HUES48 (cell line): ENCODE measurements around the gene TGFBR3.

Experiments
- H3K27ac ChIP-seq: one replicate; pipeline ENCODE4 v1.7.0; 2013; ENCODE audit warnings: low read depth, low read length, inconsistent platforms
- H3K27me3 ChIP-seq: 2 replicates; pipeline ENCODE4 v1.6.1; 2013; ENCODE audit warnings: mild to moderate bottlenecking, low read length; ENCODE audit not compliant: control insufficient read depth, insufficient read depth
- H3K36me3 ChIP-seq: 2 replicates; pipeline ENCODE4 v1.6.1; 2013; ENCODE audit warnings: low read length; ENCODE audit not compliant: control insufficient read depth, insufficient read depth
- H3K4me1 ChIP-seq: 2 replicates; pipeline ENCODE4 v1.6.1; 2013; ENCODE audit warnings: mild to moderate bottlenecking, low read length; ENCODE audit not compliant: control insufficient read depth, insufficient read depth
- H3K4me3 ChIP-seq: 2 replicates; pipeline ENCODE4 v1.5.1; 2013; ENCODE audit warnings: mild to moderate bottlenecking, low read depth, low read length
- H3K9ac ChIP-seq: 2 replicates; pipeline ENCODE4 v1.6.1; 2013; ENCODE audit warnings: mild to moderate bottlenecking, low read depth, low read length, moderate library complexity
- H3K9me3 ChIP-seq: 2 replicates; pipeline ENCODE4 v1.6.1; 2013; ENCODE audit warnings: low read length; ENCODE audit not compliant: control insufficient read depth, insufficient read depth

TGFBR3 gene

GRCh38 chr1:91731815-91732214 lies 154.1 kb downstream of the TGFBR3 start:
- no peaks in the 10 kb centered on the region for H3K36me3 ChIP-seq
- H3K27me3 ChIP-seq: no peaks in the 10 kb centered on the region
- peaks cover 4% of the 10 kb centered on the region for H3K4me1 ChIP-seq
- no peak overlapping the region for H3K9ac ChIP-seq
- no peak overlapping the region for H3K4me3 ChIP-seq
- H3K27ac ChIP-seq: no peak overlapping the region
- no peaks in the 10 kb centered on the region for H3K9me3 ChIP-seq

GRCh38 chr1:91730801-91731732 lies 154.9 kb downstream of the TGFBR3 start:
- H3K27ac ChIP-seq: no peak overlapping the region
- H3K9me3 ChIP-seq: no peaks in the 10 kb centered on the region
- no peaks in the 10 kb centered on the region for H3K36me3 ChIP-seq
- no peaks in the 10 kb centered on the region for H3K27me3 ChIP-seq
- H3K4me1 ChIP-seq: peaks cover 4% of the 10 kb centered on the region
- no peak overlapping the region for H3K9ac ChIP-seq
- no peak overlapping the region for H3K4me3 ChIP-seq

GRCh38 chr1:91729621-91730358 lies 156.2 kb downstream of the TGFBR3 start:
- H3K4me1 ChIP-seq: peaks cover 4% of the 10 kb centered on the region
- H3K27ac ChIP-seq: no peak overlapping the region
- no peaks in the 10 kb centered on the region for H3K36me3 ChIP-seq
- H3K9me3 ChIP-seq: no peaks in the 10 kb centered on the region
- no peaks in the 10 kb centered on the region for H3K27me3 ChIP-seq
- no peak overlapping the region for H3K9ac ChIP-seq
- H3K4me3 ChIP-seq: no peak overlapping the region

- Histone ChIP-seq H3K27ac (no peak overlapping the region), H3K27me3 (no peaks in the 10 kb centered on the region), H3K9ac (no peak overlapping the region), H3K4me3 (no peak overlapping the region), H3K4me1 (peaks cover 4% of the 10 kb centered on the region), H3K36me3 (no peaks in the 10 kb centered on the region), H3K9me3 (no peaks in the 10 kb centered on the region)
Observed at GRCh38 chr1:91727763-91728162, 158.2 kb downstream of the TGFBR3 start.

GRCh38 chr1:91725989-91726721 lies 159.8 kb downstream of the TGFBR3 start:
- Histone ChIP-seq H3K4me1 (peaks cover under 1% of the 10 kb centered on the region; the same call in 1 of the 2 replicates), H3K9ac (no peak overlapping the region), H3K27ac (no peak overlapping the region), H3K9me3 (no peaks in the 10 kb centered on the region), H3K4me3 (no peak overlapping the region), H3K27me3 (no peaks in the 10 kb centered on the region), H3K36me3 (no peaks in the 10 kb centered on the region)

GRCh38 chr1:91725618-91725988 lies 160.3 kb downstream of the TGFBR3 start:
- Histone ChIP-seq H3K9ac (no peak overlapping the region), H3K27ac (no peak overlapping the region), H3K4me1 (no peaks in the 10 kb centered on the region; the same call in 1 of the 2 replicates), H3K27me3 (no peaks in the 10 kb centered on the region), H3K9me3 (no peaks in the 10 kb centered on the region), H3K4me3 (no peak overlapping the region), H3K36me3 (no peaks in the 10 kb centered on the region)

- Histone ChIP-seq H3K9ac (no peak overlapping the region), H3K4me1 (no peaks in the 10 kb centered on the region; the same call in 1 of the 2 replicates), H3K4me3 (no peak overlapping the region), H3K27ac (no peak overlapping the region), H3K9me3 (no peaks in the 10 kb centered on the region), H3K36me3 (no peaks in the 10 kb centered on the region), H3K27me3 (no peaks in the 10 kb centered on the region)
Observed at GRCh38 chr1:91724644-91725043, 161.3 kb downstream of the TGFBR3 start.

GRCh38 chr1:91724231-91724630 lies 161.7 kb downstream of the TGFBR3 start:
- no peaks in the 10 kb centered on the region; the same call in 1 of the 2 replicates for H3K4me1 ChIP-seq
- no peaks in the 10 kb centered on the region for H3K27me3 ChIP-seq
- no peaks in the 10 kb centered on the region for H3K9me3 ChIP-seq
- no peak overlapping the region for H3K4me3 ChIP-seq
- H3K9ac ChIP-seq: no peak overlapping the region
- no peaks in the 10 kb centered on the region for H3K36me3 ChIP-seq
- H3K27ac ChIP-seq: no peak overlapping the region

GRCh38 chr1:91720044-91720443 lies 165.9 kb downstream of the TGFBR3 start:
- H3K36me3 ChIP-seq: no peaks in the 10 kb centered on the region

GRCh38 chr1:91718877-91719276 lies 167.1 kb downstream of the TGFBR3 start:
- H3K4me1 ChIP-seq: no peaks in the 10 kb centered on the region
- no peak overlapping the region for H3K27ac ChIP-seq
- no peak overlapping the region for H3K9ac ChIP-seq
- H3K36me3 ChIP-seq: no peaks in the 10 kb centered on the region
- H3K27me3 ChIP-seq: no peaks in the 10 kb centered on the region
- no peak overlapping the region for H3K4me3 ChIP-seq
- H3K9me3 ChIP-seq: no peaks in the 10 kb centered on the region

More at GRCh38 chr1:91720044-91720443, 165.9 kb downstream of the TGFBR3 start:
- Histone ChIP-seq H3K27me3 (no peaks in the 10 kb centered on the region), H3K9me3 (no peaks in the 10 kb centered on the region), H3K4me1 (no peaks in the 10 kb centered on the region), H3K9ac (no peak overlapping the region), H3K4me3 (no peak overlapping the region), H3K27ac (no peak overlapping the region)
